AG04449 (cell line): Measurements from ENCODE around the gene FHDC1.

Source experiments
- CTCF ChIA-PET: fragments of 350-600 bp; formaldehyde crosslinking; extraction: SDS; loops from one replicate; lab custom pipeline; 2021; ENCODE audit warnings: antibody characterized with exemption; lab: Yijun Ruan, JAX
- POLR2A ChIA-PET: fragments of 400-600, 350-600 bp; formaldehyde crosslinking; extraction: SDS; loops from one replicate; lab custom pipeline; 2020; ENCODE audit warnings: antibody characterized with exemption, inconsistent platforms; lab: Yijun Ruan, JAX
- DNase-seq: peaks from one replicate; pipeline ENCODE4 v3.0.0-alpha.2; 2010; ENCODE audit warnings: low read depth, low spot score
- H3K4me3 ChIP-seq: 2 replicates; pipeline ENCODE4 v1.5.1; 2011; ENCODE audit warnings: low read depth, mild to moderate bottlenecking, control low read depth, low read length
- TF ChIP-seq, protein P1 (sequence below): IDR thresholded peaks from one replicate; pipeline ENCODE4 v1.5.1; 2011; ENCODE audit warnings: mild to moderate bottlenecking, moderate library complexity, low read length, control low read depth, inconsistent platforms; ENCODE audit not compliant: insufficient read depth; ENCODE audit errors: missing control alignments

Gene FHDC1

DNA sequence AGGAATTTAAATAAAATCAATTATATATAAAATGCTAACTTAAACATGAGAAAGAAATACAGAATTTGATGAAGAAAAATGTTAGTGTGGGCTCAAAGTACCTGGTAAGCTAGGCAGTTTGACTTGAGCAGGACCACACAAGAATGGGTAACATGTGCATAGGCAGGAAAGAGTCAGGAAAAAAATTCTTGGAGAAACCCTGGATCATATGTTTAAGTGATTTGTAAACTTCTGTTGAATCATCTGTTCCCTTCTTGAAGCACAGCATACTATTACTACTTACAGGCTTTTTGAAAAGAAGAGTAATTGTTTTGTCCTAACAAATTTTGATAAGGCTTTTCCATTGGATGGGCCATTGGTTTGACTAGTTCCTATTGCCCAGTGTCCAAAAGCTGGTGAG is 37.5 kb upstream of the FHDC1 start:
- POLR2A ChIA-PET, result no interaction called here

DNA sequence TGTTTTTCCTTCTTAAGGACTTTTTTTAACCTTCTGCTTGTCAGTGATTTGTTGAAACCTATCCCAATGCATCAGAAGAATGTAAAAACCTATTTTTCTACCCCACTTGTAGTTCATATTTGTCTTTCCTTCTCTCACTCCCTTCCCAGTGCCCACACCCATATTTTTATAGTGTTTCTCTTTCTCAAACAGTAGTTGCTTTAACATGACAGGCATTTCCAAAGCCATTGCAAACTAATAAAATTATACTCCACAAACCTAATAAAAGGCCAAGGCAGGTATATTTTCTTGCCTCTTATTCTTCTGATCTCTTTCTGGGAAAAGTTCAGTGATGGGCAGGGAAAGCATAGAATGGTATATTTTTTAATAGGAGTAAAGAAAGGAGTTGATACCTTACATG is 35.7 kb upstream of the FHDC1 start:
- POLR2A ChIA-PET, result no interaction called here
- no peak overlapping the region for H3K4me3 ChIP-seq
- TF ChIP-seq, protein P1, sequence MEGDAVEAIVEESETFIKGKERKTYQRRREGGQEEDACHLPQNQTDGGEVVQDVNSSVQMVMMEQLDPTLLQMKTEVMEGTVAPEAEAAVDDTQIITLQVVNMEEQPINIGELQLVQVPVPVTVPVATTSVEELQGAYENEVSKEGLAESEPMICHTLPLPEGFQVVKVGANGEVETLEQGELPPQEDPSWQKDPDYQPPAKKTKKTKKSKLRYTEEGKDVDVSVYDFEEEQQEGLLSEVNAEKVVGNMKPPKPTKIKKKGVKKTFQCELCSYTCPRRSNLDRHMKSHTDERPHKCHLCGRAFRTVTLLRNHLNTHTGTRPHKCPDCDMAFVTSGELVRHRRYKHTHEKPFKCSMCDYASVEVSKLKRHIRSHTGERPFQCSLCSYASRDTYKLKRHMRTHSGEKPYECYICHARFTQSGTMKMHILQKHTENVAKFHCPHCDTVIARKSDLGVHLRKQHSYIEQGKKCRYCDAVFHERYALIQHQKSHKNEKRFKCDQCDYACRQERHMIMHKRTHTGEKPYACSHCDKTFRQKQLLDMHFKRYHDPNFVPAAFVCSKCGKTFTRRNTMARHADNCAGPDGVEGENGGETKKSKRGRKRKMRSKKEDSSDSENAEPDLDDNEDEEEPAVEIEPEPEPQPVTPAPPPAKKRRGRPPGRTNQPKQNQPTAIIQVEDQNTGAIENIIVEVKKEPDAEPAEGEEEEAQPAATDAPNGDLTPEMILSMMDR, result no peak
- DNase-seq, result no peak
- CTCF ChIA-PET, result no interaction called here

More for the DNA sequence above, 37.5 kb upstream of the FHDC1 start:
- CTCF ChIA-PET, result no interaction called here
- H3K4me3 ChIP-seq, result no peak overlapping the region
- TF ChIP-seq, protein P1, result no peak
- no peak for DNase-seq

DNA sequence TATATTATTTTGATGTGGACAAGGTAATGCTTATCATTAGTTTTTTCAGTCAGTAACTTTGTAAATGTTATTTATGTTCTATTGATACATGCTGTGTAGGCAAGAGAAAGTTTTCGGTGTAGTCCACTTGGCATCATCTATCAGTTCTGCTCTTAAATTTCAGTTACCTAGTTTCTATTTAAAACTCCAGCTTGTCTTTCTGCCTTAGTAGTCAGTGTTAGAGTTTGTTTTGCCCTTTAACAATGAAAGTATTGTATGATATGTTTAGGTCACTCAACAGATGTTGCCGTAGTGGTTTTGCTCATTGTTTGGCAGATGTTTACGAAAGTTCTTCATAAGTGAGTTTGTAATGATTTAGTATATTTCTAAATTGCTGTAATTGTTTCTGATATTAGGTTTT is 34.9 kb upstream of the FHDC1 start:
- ChIA-PET CTCF (no interaction called here), POLR2A (no interaction called here)
- DNase-seq, result no peak
- TF ChIP-seq, protein P1, result no peak
- H3K4me3 ChIP-seq, result no peak overlapping the region

DNA sequence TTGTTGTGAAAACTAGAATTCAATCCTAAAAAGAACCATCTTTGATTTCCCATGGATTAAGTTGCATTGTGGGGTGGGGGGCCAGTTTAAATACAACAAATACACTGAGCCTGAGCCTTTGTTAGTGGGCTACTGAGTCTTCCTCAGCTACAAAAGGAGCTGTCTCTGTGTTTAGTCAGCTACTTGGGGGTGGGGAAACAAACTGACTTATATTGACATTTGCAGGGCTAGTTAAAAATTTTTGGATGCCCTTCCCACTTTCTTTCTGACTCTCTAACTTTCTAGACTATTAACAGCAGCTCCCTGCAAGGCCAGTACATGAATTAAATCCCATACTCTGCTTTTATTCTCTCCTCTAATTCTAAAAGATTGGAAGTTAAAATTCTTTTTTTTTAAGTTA is 32.5 kb upstream of the FHDC1 start:
- ChIA-PET POLR2A (no interaction called here), CTCF (no interaction called here)
- DNase-seq, result no peak
- TF ChIP-seq, protein P1, result no peak
- no peak overlapping the region for H3K4me3 ChIP-seq

DNA sequence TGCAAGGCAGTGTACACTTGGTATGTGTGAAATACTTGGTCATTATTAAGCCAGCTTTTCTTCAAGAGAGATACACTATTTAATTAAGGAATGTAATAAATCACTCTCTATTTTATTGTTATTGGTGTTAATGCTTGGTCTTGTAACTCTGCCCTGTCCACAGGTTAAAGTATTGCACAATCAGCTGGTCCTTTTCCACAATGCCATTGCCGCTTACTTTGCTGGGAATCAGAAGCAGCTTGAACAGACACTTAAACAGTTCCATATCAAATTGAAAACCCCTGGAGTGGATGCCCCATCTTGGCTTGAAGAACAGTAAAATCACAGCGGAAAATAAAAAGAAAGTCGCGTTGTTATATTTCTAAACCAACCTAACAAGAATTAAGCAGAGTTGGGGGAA is 26.2 kb upstream of the FHDC1 start:
- ChIA-PET POLR2A (no interaction called here), CTCF (interaction anchor here (1.7 kb wide), 2 partner anchors 18 to 218 kb away, joined by 4 to 5 read pairs; no protein-coding TSS in a partner anchor)
- TF ChIP-seq, protein P1, result no peak
- DNase-seq, result no peak
- no peak overlapping the region for H3K4me3 ChIP-seq

DNA sequence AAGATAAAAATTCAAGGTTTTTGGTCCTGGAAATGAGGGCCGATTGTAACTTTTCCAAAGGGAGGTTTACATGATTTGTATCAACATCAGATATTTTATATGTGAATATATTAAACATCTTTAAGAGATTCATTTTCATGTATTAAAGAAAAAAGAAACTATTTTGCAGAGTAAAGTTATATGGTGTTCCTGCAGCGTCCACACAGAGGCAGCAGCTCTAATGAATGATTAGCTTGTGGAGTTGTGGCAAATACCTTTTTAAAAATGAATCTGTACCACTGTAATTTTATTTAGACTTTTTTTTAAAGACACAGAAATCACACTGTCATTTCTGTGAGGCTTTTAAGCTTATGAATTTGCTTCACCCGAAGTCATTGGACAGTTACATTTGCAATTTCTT is 25.6 kb upstream of the FHDC1 start:
- ChIA-PET POLR2A (no interaction called here), CTCF (interaction anchor here (0.9 to 1.7 kb wide), 2 partner anchors 175 to 218 kb away, joined by 3 to 5 read pairs; no protein-coding TSS in a partner anchor)
- TF ChIP-seq, protein P1, result no peak

More for the DNA sequence above, 25.6 kb upstream of the FHDC1 start:
- no peak overlapping the region for H3K4me3 ChIP-seq
- DNase-seq, result no peak
